GM06990 (cell line): ENCODE data around the gene CELF2.

ENCODE experiments used
- DNase-seq: peaks from one replicate; pipeline ENCODE4 v3.0.0-alpha.2; 2011; ENCODE audit not compliant: insufficient read length; ENCODE audit errors: extremely low read depth
- H3K27me3 ChIP-seq: replicated peaks from 2 replicates; pipeline ENCODE4 v1.6.0; 2011; ENCODE audit warnings: low read length; ENCODE audit not compliant: control insufficient read depth, insufficient read depth
- H3K36me3 ChIP-seq: 2 replicates; pipeline ENCODE4 v1.5.1; 2011; ENCODE audit warnings: low read length; ENCODE audit not compliant: control insufficient read depth, insufficient read depth
- H3K4me3 ChIP-seq: replicated peaks from 2 replicates; pipeline ENCODE4 v1.5.1; 2011; ENCODE audit warnings: low read depth, mild to moderate bottlenecking, control low read depth, low read length
- TF ChIP-seq, protein P1 (sequence below): IDR thresholded peaks from 2 replicates; pipeline ENCODE4 v1.5.1; 2011; ENCODE audit warnings: low read length, control low read depth, mild to moderate bottlenecking, inconsistent platforms; ENCODE audit not compliant: insufficient read depth, poor library complexity, severe bottlenecking

Gene CELF2

DNA sequence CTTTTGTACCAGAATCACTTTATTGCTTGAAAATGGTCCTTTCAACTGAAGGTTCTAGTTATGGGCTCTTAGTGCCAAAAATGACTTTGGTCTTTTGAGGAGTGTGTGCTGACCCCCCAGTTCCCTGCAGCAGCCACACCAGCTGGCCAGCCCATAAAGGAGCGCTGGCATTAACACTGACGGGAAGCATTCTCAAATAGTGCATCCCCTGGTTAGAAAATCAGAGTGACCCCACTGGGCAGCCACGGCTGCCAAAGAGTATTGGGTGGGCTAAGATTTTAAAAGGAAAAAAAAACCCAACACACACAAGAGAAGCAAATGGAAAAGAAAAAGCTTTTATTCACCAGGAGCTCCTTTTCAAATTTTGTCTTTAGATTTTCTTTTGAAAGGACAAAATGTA lies 199.8 kb downstream of the CELF2 start:
- H3K4me3 ChIP-seq, result no peak overlapping the region
- TF ChIP-seq, protein P1, sequence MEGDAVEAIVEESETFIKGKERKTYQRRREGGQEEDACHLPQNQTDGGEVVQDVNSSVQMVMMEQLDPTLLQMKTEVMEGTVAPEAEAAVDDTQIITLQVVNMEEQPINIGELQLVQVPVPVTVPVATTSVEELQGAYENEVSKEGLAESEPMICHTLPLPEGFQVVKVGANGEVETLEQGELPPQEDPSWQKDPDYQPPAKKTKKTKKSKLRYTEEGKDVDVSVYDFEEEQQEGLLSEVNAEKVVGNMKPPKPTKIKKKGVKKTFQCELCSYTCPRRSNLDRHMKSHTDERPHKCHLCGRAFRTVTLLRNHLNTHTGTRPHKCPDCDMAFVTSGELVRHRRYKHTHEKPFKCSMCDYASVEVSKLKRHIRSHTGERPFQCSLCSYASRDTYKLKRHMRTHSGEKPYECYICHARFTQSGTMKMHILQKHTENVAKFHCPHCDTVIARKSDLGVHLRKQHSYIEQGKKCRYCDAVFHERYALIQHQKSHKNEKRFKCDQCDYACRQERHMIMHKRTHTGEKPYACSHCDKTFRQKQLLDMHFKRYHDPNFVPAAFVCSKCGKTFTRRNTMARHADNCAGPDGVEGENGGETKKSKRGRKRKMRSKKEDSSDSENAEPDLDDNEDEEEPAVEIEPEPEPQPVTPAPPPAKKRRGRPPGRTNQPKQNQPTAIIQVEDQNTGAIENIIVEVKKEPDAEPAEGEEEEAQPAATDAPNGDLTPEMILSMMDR, result no peak
- no peak for DNase-seq
- H3K36me3 ChIP-seq, result peaks cover 20% of the 10 kb centered on the region
- no peaks in the 10 kb centered on the region for H3K27me3 ChIP-seq

DNA sequence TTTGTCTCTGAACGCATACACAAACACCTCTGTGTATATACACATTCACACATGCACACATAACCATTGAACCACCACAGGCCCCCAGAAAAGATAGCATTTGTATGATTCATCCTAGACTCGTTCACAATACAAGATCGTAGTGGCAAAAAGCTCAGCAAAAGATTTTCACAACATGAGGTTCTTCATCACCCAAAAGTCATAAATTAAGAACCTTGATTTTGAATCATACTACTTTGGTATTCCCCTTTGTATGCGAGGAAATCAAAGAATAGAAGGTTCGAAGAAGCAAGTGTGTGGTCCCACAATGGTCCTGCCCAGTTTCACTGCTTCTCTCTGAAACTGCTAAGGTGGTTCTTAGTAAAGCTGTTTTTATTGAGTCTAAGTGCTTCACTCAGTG lies 200.7 kb downstream of the CELF2 start:
- no peak for DNase-seq
- TF ChIP-seq, protein P1, result no peak
- Histone ChIP-seq H3K4me3 (no peak overlapping the region), H3K36me3 (peaks cover 24% of the 10 kb centered on the region), H3K27me3 (no peaks in the 10 kb centered on the region)

DNA sequence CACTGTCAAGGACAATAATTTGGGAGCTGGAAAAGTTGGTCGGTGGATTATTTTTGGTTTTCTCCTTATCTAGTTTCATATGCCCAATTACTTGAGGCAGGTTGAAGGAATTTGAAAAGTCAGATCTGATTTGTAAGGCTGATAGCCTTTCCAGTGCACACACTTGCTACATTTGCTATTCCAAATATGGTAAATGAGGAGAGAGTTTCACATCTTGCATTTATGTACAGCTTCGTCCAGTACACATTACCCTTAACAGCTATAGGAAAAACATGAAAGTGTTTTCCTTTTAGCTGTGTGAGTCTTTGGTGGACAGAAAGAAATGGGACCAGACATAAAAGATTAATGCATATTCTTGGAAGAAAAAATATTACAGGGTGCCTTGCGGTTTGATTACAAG lies 201.8 kb downstream of the CELF2 start:
- Histone ChIP-seq H3K27me3 (no peaks in the 10 kb centered on the region), H3K4me3 (no peak overlapping the region), H3K36me3 (peaks cover 23% of the 10 kb centered on the region)
- TF ChIP-seq, protein P1, result no peak
- no peak for DNase-seq

DNA sequence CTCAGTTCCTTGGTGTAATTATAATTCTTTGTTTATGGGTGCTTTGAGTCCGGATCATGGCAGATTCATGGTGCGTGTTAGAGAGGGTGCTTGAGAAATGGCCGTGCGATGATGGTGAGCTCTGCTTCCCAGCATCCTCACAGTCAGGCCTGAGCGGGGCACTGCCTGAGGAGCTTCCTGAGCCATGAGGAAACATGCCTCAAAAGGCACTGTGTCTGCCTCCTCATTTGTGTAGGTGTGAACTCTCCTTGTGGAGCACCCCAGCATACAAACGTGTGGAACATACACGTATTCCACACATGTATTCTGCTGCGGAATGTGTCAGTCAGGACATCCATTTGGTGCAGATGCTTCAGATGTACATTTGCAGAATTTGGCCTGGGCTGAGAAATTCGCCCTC lies 205.4 kb downstream of the CELF2 start:
- no peak overlapping the region for H3K4me3 ChIP-seq
- DNase-seq, result no peak
- TF ChIP-seq, protein P1, result no peak
- peaks cover 30% of the 10 kb centered on the region for H3K36me3 ChIP-seq
- no peaks in the 10 kb centered on the region for H3K27me3 ChIP-seq

DNA sequence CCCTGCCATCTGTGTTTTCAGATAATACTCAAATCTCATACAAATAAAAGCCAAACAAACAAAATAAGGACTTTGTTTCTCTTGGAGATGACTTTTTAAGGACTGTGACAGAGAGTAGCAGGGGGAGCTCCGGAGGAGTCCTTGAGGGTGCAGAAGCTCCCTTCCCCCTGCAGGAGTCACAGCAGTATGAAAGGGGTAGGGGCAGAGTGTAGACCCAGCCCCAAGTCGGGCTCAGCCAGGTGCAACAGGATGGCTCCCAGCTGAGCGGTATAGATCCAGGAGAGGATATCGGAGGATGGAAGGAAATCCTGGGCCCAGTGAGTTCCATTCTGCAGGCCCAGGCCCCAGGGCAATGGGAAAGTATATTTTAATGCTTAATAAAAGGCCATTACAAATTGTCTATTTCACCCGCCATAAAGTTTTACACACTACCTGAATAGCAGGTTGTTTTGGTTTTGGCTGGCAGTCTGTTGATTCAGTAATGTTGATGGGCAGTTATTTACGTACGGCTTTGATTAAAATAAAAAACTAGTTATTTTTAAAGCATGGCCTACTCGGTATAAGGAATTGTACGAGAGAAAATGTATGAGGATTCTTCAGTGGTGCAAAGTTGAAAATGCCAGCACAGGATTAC lies 206.0 kb downstream of the CELF2 start:
- H3K27me3 ChIP-seq, result no peaks in the 10 kb centered on the region
- H3K4me3 ChIP-seq, result no peak overlapping the region
- DNase-seq, result no peak
- TF ChIP-seq, protein P1, result no peak
- H3K36me3 ChIP-seq, result peaks cover 30% of the 10 kb centered on the region

DNA sequence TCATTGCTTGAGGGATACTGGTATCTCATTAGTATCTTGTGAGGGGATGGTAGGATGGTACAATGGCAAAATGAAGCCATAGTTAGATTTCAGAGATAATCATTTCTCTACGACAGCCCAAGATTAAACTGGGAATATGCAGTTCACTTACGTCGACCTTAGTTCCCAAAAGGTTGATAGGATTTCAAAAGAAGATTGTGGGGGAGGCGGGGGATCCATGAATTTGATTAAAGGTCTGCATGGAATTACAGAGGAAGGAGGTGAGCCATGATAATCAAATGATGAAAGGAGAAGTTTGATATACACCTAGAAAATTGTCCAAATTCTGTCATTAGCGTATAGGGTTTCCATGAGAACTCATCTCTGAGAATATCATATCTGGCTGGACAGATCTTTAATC lies 206.6 kb downstream of the CELF2 start:
- Histone ChIP-seq H3K27me3 (no peaks in the 10 kb centered on the region), H3K36me3 (peaks cover 28% of the 10 kb centered on the region), H3K4me3 (no peak overlapping the region)
- no peak for DNase-seq
- TF ChIP-seq, protein P1, result no peak
